ENCODE data around the gene TMEM126A. TPM values are rescaled to one million over a fixed set of nuclear protein-coding genes. Genes with fewer than 3 reads are reported as not detected.

TMEM126A gene
- polyA plus RNA-seq, 4 donors, result 40.0 to 59.4 (median 51.5) TPM

Other genes starting within 250 kb of the TMEM126A start
- 1 to 10 TPM in 2 of 4 donors, under 1 TPM in 2; 0.22 to 1.6 (median 1.1) TPM for gene DLG2, start 20.6 kb upstream of the TMEM126A start, polyA plus RNA-seq
- 10 to 100 TPM; 64.3 to 89.2 (median 70.8) TPM for gene TMEM126B, start 19.4 kb upstream of the TMEM126A start, polyA plus RNA-seq
- gene CREBZF, start 17.2 kb downstream of the TMEM126A start, polyA plus RNA-seq, result 10 to 100 TPM; 13.0 to 78.6 (median 17.7) TPM
- under 1 TPM in 2 of 4 donors, not detected in 2; 0.52 to 0.55 TPM for gene CCDC89, start 38.2 kb downstream of the TMEM126A start, polyA plus RNA-seq
- 10 to 100 TPM; 12.9 to 60.1 (median 16.0) TPM for gene SYTL2, start 163.2 kb downstream of the TMEM126A start, polyA plus RNA-seq
- gene CCDC83, start 207.4 kb downstream of the TMEM126A start, polyA plus RNA-seq, result under 1 TPM in 1 of 4 donors, not detected in 3; 0.10 TPM

Measured in small intestine (tissue), 4 donors.